Activated naive CD8-positive, alpha-beta T cell treated with anti-CD3 and anti-CD28 coated beads, Interleukin-2, amount 10 ng/mL, durations not matched to agents 7 days and 5 days (primary cell): ENCODE results near the gene PRKCE. TPM values are rescaled to one million over a fixed set of nuclear protein-coding genes. Genes with fewer than 3 reads are reported as not detected.

ENCODE experiments used
- ATAC-seq: fragments of 150-1000 bp; cut with Tn5 transposase; one replicate; pipeline ENCODE4 v1.10.0; 2021; ENCODE audit warnings: low read depth, moderate library complexity
- POLR2A ChIA-PET: fragments of 350-600 bp; sonication (Branson Sonifier 250); formaldehyde crosslinking; loops from one replicate; lab custom pipeline; 2021; ENCODE audit warnings: antibody characterized with exemption; lab: Charles Lee
- DNase-seq: peaks from one replicate; pipeline ENCODE4 v3.0.0; 2021
- H3K27ac Mint-ChIP-seq: one replicate; pipeline ENCODE4 v1.8.0; 2022; ENCODE audit warnings: mild to moderate bottlenecking, mixed read lengths
- H3K27me3 Mint-ChIP-seq: one replicate; pipeline ENCODE4 v1.8.0; 2022; ENCODE audit warnings: mild to moderate bottlenecking, moderate library complexity, mixed read lengths
- H3K36me3 Mint-ChIP-seq: one replicate; pipeline ENCODE4 v1.8.0; 2021; ENCODE audit warnings: mild to moderate bottlenecking, mixed read lengths
- H3K4me1 Mint-ChIP-seq: one replicate; pipeline ENCODE4 v1.8.0; 2021; ENCODE audit warnings: mixed read lengths
- H3K4me3 Mint-ChIP-seq: one replicate; pipeline ENCODE4 v1.8.0; 2022; ENCODE audit warnings: mild to moderate bottlenecking, moderate library complexity, mixed read lengths
- H3K9me3 Mint-ChIP-seq: one replicate; pipeline ENCODE4 v1.8.0; 2021; ENCODE audit warnings: mixed read lengths
- total RNA-seq, 2 experiments: library from RNA; stranded (reverse); gene quantifications; one replicate each; pipeline ENCODE4 v1.2.3, GENCODE V29; 2021

PRKCE gene
- total RNA-seq, 2 experiments from 2014 or later: 18.4 to 20.5 TPM

GRCh38 chr2:45822272-45822630, 170.8 kb downstream of the PRKCE start:
- Mint-ChIP-seq H3K4me1 (peaks cover 15% of the 10 kb centered on the region), H3K4me3 (no peak overlapping the region), H3K36me3 (no peaks in the 10 kb centered on the region), H3K9me3 (no peaks in the 10 kb centered on the region), H3K27ac (no peak overlapping the region), H3K27me3 (no peaks in the 10 kb centered on the region)
- ATAC-seq (no peak), DNase-seq (no peak)
- POLR2A ChIA-PET: no interaction called here

- Mint-ChIP-seq H3K4me1 (peaks cover 16% of the 10 kb centered on the region), H3K27me3 (no peaks in the 10 kb centered on the region), H3K27ac (no peak overlapping the region), H3K9me3 (no peaks in the 10 kb centered on the region), H3K4me3 (no peak overlapping the region), H3K36me3 (no peaks in the 10 kb centered on the region)
- DNase-seq (no peak), ATAC-seq (no peak)
- POLR2A ChIA-PET: no interaction called here
Measured at GRCh38 chr2:45823723-45824206, 172.3 kb downstream of the PRKCE start.

DNA sequence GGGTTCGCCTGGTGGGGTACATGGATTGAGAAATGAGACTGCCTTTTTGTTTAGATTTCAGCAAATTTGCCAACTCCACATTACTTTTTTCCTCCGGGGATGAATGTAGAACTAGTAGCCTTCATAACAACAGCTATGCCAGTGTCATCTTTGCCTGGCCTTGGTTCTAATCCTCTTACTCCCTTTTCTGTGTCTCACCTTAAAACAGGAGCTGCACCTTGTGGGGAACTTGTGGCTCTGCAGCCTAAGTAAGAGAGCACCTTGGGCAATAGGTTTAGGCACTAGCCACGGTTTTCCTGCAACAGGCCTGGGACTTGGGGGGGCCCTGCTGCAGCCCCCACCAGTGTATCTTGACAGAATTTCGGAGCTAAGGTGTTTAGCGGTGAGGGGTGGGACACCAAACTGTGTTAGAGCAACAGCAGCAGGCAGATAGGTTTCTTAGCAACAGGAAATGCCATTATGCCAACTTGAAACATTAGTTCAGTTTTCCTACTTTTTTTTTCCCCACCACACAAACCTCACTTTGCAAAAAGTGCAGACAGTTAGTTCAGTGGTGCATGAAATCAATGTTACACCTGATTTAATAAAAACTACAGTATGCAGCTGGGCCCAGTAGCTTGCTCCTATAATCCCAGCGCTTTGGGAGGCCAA, 173.7 kb downstream of the PRKCE start:
- Mint-ChIP-seq H3K36me3 (peaks cover 6% of the 10 kb centered on the region), H3K4me3 (no peak overlapping the region), H3K27ac (peak overlapping the region; percentile 19), H3K27me3 (no peaks in the 10 kb centered on the region), H3K4me1 (peaks cover 15% of the 10 kb centered on the region), H3K9me3 (peaks cover 3% of the 10 kb centered on the region)
- ATAC-seq: no peak
- DNase-seq: no peak
- POLR2A ChIA-PET: no interaction called here

DNA sequence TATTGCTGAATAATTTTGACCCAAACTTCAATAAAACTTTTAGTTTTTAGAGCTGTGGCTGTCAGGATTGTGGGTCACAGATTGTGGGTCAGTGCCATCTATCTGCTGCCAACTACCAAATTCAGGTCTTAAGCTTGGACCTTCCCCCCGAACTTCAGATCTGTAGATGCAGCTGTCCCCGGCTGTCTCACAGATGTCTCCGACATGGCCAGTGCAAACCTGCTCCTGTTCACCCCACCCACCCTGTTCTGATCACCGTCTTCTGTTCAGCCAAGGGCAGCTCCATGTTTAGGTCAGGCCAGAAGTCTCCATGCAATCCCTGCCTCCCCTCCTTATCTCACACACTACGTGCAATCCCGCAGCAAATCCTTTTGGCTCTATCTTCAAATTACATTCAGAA, 175.0 kb downstream of the PRKCE start:
- Mint-ChIP-seq H3K27me3 (no peaks in the 10 kb centered on the region), H3K36me3 (peaks cover 18% of the 10 kb centered on the region), H3K4me3 (no peak overlapping the region), H3K9me3 (peaks cover 16% of the 10 kb centered on the region), H3K4me1 (peaks cover 15% of the 10 kb centered on the region), H3K27ac (no peak overlapping the region)
- DNase-seq (no peak), ATAC-seq (no peak)
- POLR2A ChIA-PET: no interaction called here

GRCh38 chr2:45826884-45827635, 175.6 kb downstream of the PRKCE start:
- Mint-ChIP-seq H3K27ac (no peak overlapping the region), H3K4me3 (no peak overlapping the region), H3K36me3 (peaks cover 18% of the 10 kb centered on the region), H3K4me1 (peaks cover 13% of the 10 kb centered on the region), H3K27me3 (no peaks in the 10 kb centered on the region), H3K9me3 (peaks cover 16% of the 10 kb centered on the region)
- ATAC-seq: no peak
- POLR2A ChIA-PET: no interaction called here
- DNase-seq: no peak

GRCh38 chr2:45830322-45830721, 178.8 kb downstream of the PRKCE start:
- Mint-ChIP-seq H3K36me3 (peaks cover 23% of the 10 kb centered on the region), H3K27ac (no peak overlapping the region), H3K4me3 (no peak overlapping the region), H3K9me3 (peaks cover 16% of the 10 kb centered on the region), H3K27me3 (no peaks in the 10 kb centered on the region), H3K4me1 (peaks cover 20% of the 10 kb centered on the region)
- POLR2A ChIA-PET: no interaction called here
- DNase-seq (no peak), ATAC-seq (no peak)

- H3K4me3 Mint-ChIP-seq: no peak overlapping the region
- no peaks in the 10 kb centered on the region for H3K27me3 Mint-ChIP-seq
- ATAC-seq (no peak), DNase-seq (no peak)
- peaks cover 16% of the 10 kb centered on the region for H3K9me3 Mint-ChIP-seq
- peaks cover 23% of the 10 kb centered on the region for H3K36me3 Mint-ChIP-seq
- no peak overlapping the region for H3K27ac Mint-ChIP-seq
- POLR2A ChIA-PET: interaction anchor here (1.1 kb wide), 1 partner anchor 11 kb away, joined by 3 read pairs; no protein-coding TSS in a partner anchor
- peaks cover 19% of the 10 kb centered on the region for H3K4me1 Mint-ChIP-seq
Measured at GRCh38 chr2:45833301-45833967, 182.0 kb downstream of the PRKCE start.

DNA sequence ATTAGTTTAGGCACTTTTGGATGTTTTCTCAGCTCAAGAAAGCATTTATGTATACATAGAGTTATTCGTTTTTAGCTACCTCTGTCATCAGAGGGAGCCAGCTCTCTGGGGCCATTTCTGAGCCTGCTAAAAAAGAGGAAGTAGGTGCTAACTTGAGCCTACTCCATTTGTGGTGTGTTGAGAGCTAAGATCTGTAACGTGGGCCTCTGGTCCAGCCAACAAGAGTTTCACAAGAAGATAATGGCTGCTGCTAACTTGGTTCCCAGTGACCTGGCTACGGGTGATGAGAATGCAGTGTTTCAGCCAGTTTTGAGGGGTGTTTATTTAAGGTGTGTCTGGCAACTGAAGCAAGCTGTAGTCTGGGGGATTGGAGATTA, 182.5 kb downstream of the PRKCE start:
- Mint-ChIP-seq H3K4me1 (peaks cover 21% of the 10 kb centered on the region), H3K36me3 (peaks cover 23% of the 10 kb centered on the region), H3K9me3 (peaks cover 16% of the 10 kb centered on the region), H3K4me3 (no peak overlapping the region), H3K27me3 (no peaks in the 10 kb centered on the region), H3K27ac (peak overlapping the region; percentile 2)
- DNase-seq (no peak), ATAC-seq (no peak)
- POLR2A ChIA-PET: interaction anchor here (1.1 kb wide), 1 partner anchor 10 kb away, joined by 3 read pairs; no protein-coding TSS in a partner anchor

DNA sequence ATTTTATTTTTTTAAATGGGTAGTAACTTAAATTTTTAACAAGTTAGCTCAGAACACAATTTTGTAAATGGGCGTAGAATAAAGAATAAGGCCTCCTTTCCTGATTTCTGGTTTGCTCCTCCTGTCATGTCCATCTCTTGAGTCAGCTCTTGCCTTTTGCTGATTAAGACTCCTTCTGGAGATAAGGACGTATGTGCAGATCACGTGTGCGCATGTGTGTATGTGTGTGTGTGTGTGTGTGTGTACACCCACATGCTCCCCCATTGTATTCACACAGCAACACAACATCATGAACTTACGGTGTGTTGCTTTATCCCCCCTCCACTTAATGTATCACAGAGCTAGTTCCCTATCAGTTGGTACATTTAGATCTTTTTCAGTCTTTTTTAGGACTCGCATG, 182.9 kb downstream of the PRKCE start:
- no peaks in the 10 kb centered on the region for H3K27me3 Mint-ChIP-seq
- H3K36me3 Mint-ChIP-seq: peaks cover 21% of the 10 kb centered on the region
- peaks cover 15% of the 10 kb centered on the region for H3K9me3 Mint-ChIP-seq
- no peak overlapping the region for H3K4me3 Mint-ChIP-seq
- POLR2A ChIA-PET: interaction anchor here (1.1 kb wide), 1 partner anchor 10 kb away, joined by 3 read pairs; no protein-coding TSS in a partner anchor
- H3K27ac Mint-ChIP-seq: no peak overlapping the region
- peaks cover 23% of the 10 kb centered on the region for H3K4me1 Mint-ChIP-seq
- no peak for ATAC-seq
- no peak for DNase-seq

DNA sequence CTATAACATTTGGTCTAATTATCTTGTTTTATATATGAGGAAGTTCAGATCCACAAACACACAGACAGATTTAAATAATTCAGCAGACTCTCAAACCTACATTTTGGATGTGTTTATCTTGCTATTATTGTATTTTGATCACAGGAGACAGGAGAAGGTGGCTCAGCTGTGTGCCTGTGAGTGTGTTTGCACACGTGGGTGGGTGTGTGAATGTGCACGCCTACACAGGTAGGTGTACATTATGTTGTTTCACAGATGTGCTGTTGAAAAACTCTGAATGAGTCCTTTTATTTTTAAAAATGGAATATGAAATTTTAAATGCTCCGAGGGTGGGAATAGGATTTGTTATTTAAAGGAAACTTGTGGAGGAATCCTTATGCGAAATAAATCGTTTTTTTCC, 183.4 kb downstream of the PRKCE start:
- no peak overlapping the region for H3K4me3 Mint-ChIP-seq
- peaks cover 24% of the 10 kb centered on the region for H3K4me1 Mint-ChIP-seq
- H3K9me3 Mint-ChIP-seq: peaks cover 15% of the 10 kb centered on the region
- no peaks in the 10 kb centered on the region for H3K27me3 Mint-ChIP-seq
- H3K36me3 Mint-ChIP-seq: peaks cover 19% of the 10 kb centered on the region
- DNase-seq (no peak), ATAC-seq (no peak)
- no peak overlapping the region for H3K27ac Mint-ChIP-seq
- POLR2A ChIA-PET: interaction anchor here (1.1 kb wide), 1 partner anchor 10 kb away, joined by 3 read pairs; no protein-coding TSS in a partner anchor

- no peak for ATAC-seq
- H3K4me3 Mint-ChIP-seq: no peak overlapping the region
- peaks cover 8% of the 10 kb centered on the region for H3K36me3 Mint-ChIP-seq
- H3K27ac Mint-ChIP-seq: no peak overlapping the region
- no peak for DNase-seq
- H3K4me1 Mint-ChIP-seq: peaks cover 37% of the 10 kb centered on the region
- H3K9me3 Mint-ChIP-seq: peaks cover 2% of the 10 kb centered on the region
- POLR2A ChIA-PET: no interaction called here
- H3K27me3 Mint-ChIP-seq: no peaks in the 10 kb centered on the region
Measured at GRCh38 chr2:45836316-45836715, 184.8 kb downstream of the PRKCE start.

DNA sequence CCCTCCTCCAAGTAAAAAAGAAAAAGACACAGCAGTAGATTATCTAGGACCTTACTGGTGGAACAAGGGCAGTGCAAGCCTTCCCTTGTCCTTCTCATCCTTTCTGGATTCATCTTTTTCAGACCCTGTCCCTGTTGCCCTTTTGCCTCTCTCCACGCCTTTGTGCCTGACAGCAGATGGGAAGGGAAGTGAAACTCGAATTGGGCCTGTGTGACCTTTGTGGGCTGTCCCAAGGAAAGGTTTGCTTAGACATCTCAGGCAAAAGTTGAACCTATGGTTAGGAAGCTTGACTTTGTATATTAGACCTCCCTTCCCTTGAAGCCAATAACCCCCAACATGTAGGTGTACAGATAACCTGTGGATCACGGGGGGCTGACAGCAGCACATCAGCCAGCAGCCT, 185.3 kb downstream of the PRKCE start:
- Mint-ChIP-seq H3K4me1 (peaks cover 41% of the 10 kb centered on the region), H3K4me3 (no peak overlapping the region), H3K27ac (no peak overlapping the region)

GRCh38 chr2:45837812-45838341, 186.4 kb downstream of the PRKCE start:
- H3K36me3 Mint-ChIP-seq: peaks cover 7% of the 10 kb centered on the region
- H3K9me3 Mint-ChIP-seq: no peaks in the 10 kb centered on the region
- ATAC-seq: no peak
- peaks cover 52% of the 10 kb centered on the region for H3K4me1 Mint-ChIP-seq
- POLR2A ChIA-PET: no interaction called here
- DNase-seq: no peak
- H3K4me3 Mint-ChIP-seq: no peak overlapping the region
- H3K27me3 Mint-ChIP-seq: no peaks in the 10 kb centered on the region
- H3K27ac Mint-ChIP-seq: no peak overlapping the region

More for the DNA sequence above, 185.3 kb downstream of the PRKCE start:
- POLR2A ChIA-PET: no interaction called here
- no peaks in the 10 kb centered on the region for H3K9me3 Mint-ChIP-seq
- ATAC-seq (no peak), DNase-seq (no peak)
- no peaks in the 10 kb centered on the region for H3K27me3 Mint-ChIP-seq
- H3K36me3 Mint-ChIP-seq: peaks cover 6% of the 10 kb centered on the region
